TTC549 (cell line): Measurements from ENCODE around the gene STK11.

Experiments
- FAIRE-seq: peaks from 2 replicates; lab custom pipeline; 2012; peaks lifted over from hg19 to GRCh38; lab: Jason Lieb, UNC

The STK11 gene

GRCh38 chr19:1210227-1210538 lies 4.6 kb downstream of the STK11 start:
- FAIRE-seq, result no peak

GRCh38 chr19:1211494-1212234 lies 6.1 kb downstream of the STK11 start:
- no peak for FAIRE-seq

DNA sequence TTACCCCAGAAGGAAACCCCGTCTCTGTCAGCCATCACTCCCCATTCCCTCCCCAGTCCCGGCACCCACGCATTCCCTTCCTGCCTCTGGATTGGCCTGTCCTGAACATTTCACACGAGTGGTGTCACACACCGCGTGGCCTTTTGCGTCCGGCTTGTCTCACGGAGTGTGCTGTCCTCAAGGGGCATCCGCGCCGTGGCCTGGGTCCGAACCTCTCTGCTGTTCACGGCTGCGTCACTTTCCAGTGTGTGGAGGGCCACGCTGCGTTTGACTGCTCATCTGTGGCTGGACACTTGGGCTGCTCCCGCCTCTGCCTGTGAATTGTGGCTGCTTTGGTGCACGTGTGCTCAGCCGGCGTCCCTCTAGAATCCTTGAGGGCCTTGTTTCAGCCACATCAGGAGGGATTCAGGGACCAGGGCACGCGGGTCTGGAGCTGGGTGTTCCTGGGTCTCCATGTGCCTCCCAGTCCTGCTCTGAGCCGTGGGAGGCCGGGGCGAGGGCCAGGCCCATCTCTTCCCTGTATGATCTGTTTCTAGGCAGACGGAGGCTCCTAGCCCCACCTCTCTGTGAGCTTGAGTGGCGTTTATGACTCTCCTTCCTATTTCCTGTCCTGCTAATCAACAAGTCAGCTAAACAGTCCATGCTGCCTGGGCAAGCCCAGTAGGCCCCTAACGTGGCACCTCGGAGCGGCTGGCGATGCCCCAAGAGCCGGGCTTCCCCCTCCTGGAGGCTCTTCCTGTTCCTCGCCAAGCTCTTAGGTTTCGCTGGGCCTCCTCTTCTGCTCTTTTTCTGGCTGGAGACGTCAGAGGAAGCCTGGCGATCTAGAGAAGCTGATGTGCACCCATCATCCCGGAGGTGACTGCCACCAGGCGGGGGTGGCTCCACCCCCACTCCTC lies 8.1 kb downstream of the STK11 start:
- FAIRE-seq, result no peak

- FAIRE-seq, result no peak
These were observed 8.8 kb downstream of the STK11 start for GRCh38 chr19:1214299-1214861.

- FAIRE-seq, result no peak
These were observed 9.5 kb downstream of the STK11 start for GRCh38 chr19:1214862-1215731.

GRCh38 chr19:1216756-1217155 lies 11.2 kb downstream of the STK11 start:
- FAIRE-seq, result no peak

DNA sequence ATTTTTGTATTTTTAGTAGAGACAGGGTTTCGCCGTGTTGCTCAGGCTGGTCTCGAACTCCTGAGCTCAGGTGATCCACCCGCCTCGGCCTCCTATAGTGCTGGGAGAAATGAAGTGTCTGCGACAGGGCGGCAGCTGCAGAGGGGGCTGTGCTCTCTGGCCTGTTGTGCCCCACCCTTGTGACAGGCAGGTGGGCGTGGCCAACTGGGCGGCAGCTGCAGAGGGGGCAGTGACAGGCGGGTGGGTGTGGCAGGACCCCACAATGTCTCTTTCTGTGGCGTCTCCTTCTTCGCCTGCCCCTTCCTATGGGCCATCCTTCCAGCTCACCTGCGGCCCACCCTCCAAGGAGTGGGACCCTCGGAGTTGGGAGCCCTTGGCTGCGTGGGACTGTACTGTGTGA lies 11.8 kb downstream of the STK11 start:
- no peak for FAIRE-seq

GRCh38 chr19:1218751-1219567 lies 13.4 kb downstream of the STK11 start:
- no peak for FAIRE-seq

GRCh38 chr19:1219786-1220476 lies 14.4 kb downstream of the STK11 start:
- no peak for FAIRE-seq

DNA sequence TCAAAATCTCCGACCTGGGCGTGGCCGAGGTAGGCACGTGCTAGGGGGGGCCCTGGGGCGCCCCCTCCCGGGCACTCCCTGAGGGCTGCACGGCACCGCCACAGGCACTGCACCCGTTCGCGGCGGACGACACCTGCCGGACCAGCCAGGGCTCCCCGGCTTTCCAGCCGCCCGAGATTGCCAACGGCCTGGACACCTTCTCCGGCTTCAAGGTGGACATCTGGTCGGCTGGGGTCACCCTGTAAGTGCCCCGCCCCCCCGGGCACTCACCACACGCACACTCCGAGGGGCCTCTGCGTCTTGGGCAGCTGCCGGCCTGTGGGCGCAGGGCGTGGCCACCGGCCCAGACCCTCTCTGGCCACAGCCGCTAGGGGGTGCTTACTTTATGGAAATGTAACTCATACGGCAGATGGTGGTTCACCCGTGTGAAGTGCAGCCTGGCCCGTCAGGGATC lies 14.9 kb downstream of the STK11 start:
- no peak for FAIRE-seq

GRCh38 chr19:1220976-1221903 lies 15.7 kb downstream of the STK11 start:
- no peak for FAIRE-seq

DNA sequence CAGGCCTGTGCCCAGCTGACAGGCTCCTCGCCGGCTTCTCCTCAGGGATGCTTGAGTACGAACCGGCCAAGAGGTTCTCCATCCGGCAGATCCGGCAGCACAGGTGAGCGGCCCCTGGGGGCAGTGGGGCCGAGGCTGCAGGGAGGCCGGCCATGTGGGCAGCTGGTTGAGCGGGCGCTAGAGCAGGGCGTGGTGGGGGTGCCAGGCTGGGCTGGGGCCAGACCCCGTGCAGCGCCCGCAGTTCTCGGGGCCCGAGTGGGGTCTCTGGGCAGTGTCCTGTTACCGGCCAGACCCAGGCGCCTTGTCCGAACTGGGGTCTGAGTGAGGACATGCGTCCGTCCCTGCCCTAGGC lies 16.3 kb downstream of the STK11 start:
- no peak for FAIRE-seq

DNA sequence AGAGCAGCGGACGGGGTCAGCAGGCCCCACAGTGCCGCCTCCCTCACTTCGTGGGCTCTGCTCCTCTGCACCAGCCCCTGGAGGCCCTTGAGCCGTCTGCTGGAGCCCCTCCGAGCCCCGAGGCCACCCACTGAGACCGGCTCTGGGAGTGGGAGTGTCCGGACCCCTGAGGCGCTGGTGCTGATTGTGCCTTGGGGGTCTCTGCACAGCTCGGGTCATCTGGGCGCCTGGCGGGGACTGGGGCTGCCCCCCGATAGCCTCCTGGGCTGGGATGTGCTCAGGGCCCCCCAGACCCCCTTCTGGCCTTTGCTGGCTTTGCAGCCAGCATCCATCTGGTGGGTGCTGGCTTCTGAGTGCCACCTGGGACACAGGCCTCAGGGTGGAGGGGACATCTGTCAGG lies 16.8 kb downstream of the STK11 start:
- no peak for FAIRE-seq

- no peak for FAIRE-seq
These were observed 17.7 kb downstream of the STK11 start for GRCh38 chr19:1223018-1223855.

DNA sequence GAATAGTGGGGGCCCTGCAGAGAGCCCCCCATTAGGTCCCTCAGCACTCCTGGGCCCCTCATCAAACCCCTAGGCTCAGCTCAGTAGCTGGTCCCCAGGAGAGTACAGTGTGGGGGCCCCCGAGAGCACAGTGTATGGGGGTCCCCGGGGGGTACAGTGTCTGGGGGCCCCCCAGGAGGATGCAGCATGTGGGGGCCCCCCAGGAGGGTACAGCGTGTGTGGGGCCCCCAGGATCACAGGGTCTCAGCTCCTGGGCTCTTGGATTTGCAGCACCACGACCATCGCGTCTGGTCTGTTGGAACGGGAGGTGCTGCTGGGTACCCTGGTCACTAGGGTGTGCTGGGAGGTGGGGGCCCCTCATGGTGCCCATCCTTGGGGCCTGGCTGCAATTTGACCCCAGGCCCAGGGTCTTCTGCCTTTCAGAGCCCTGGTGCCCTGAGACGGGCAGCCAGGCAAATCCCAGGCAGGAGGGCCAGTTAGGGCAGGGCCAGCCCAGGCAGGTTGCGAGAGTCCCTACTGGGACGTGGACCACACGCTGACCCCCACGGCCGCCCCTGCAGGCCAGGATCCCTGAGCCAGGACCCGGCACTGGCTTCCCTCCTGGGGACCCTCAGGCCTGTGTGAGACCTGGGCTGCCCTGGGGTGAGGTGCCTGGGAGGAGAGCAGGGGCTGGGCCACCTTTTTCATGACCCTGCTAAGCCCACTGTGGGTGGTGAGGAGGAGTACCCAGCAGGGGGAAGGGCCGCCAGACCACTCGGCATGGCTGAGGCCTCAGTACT lies 18.7 kb downstream of the STK11 start:
- FAIRE-seq, result no peak

GRCh38 chr19:1224847-1225246 lies 19.3 kb downstream of the STK11 start:
- FAIRE-seq, result no peak

DNA sequence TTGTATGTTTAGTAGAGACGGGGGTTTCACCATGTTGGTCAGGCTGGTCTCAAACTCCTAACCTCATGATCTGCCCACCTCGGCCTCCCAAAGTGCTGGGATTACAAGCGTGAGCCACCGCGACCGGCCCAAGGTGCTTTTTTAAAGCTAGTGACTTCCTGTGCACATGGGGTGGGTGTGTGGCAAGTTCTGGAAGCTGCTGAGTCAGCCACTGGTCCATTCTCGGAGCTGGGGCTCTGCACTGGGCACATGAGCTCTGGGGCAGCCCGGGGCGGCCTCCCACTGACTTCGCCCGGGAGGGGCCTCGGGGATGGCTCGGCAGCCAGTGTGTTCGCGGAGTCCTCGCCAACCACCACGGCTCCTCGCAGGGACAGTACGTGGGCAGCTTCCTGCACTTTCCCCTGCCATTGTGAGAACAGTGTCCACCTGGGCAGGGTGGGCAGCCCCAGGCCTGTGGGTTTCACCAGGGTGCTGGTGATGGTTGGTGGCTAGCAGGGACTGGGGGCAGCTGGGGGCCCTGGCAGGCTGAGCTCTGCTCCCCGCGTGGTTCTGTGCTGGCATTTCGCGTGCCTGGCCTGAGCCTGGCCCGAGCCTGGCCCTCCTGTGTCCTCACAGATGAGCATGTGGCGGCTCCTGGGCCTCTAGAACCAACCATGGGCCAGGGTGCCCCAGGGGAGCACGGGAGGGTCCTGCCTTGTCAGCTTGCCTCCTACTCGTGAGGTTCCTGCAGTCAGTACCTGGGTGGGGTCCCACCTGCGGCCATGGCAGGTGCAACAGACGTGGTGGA lies 20.1 kb downstream of the STK11 start:
- FAIRE-seq, result no peak

GRCh38 chr19:1226227-1226518 lies 20.6 kb downstream of the STK11 start:
- FAIRE-seq, result no peak
